HG03196 (cell line): ENCODE results near the gene PTGER1.
"Not testable (repeated sequence)": the region's sequence is repeated elsewhere in the genome, so short reads cannot be mapped to it uniquely, and the experiment has no call there.

Experiments used
- ATAC-seq: cut with Tn5 transposase; IDR thresholded peaks from one replicate; pipeline ENCODE4 v1.9.1; 2021; ENCODE audit not compliant: unreplicated experiment

The PTGER1 gene

GRCh38 chr19:14475251-14476073 is at the start of gene PTGER1:
TSS of gene PTGER1 (minus strand) at chr19:14475354. CDS start at chr19:14474320, 1,034 bp downstream.
- ATAC-seq: no peak

- ATAC-seq: no peak
Measured at GRCh38 chr19:14520543-14520942, 45.4 kb upstream of the PTGER1 start.

DNA sequence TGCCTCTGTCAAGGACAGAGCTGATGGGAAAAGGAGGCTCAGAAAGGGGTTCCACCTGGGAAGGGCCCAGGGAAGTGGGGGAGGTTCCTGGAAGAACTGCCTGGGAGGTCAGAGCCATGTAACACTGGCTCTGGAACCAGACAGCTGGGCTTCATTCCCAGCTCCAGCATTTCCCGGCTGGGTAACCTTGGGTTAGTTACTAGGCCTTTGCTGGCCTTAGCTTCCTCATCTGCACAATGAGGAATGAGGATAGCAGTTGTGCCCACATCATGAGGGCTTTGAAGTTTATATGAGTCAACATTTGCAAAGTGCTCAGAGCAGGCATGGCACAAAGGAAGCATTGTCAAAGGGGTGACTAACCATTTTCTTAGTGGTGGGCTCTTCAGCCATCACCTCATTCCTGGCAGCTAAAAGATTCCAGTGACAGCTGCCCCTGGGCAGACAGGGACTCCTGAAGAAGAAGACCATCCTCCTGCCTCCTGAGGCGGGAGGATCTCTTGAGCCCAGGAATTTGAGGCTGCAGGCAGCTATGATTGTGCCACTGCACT is 44.8 kb upstream of the PTGER1 start:
- ATAC-seq: no peak

GRCh38 chr19:14519245-14519859 is 44.2 kb upstream of the PTGER1 start:
- ATAC-seq: no peak

DNA sequence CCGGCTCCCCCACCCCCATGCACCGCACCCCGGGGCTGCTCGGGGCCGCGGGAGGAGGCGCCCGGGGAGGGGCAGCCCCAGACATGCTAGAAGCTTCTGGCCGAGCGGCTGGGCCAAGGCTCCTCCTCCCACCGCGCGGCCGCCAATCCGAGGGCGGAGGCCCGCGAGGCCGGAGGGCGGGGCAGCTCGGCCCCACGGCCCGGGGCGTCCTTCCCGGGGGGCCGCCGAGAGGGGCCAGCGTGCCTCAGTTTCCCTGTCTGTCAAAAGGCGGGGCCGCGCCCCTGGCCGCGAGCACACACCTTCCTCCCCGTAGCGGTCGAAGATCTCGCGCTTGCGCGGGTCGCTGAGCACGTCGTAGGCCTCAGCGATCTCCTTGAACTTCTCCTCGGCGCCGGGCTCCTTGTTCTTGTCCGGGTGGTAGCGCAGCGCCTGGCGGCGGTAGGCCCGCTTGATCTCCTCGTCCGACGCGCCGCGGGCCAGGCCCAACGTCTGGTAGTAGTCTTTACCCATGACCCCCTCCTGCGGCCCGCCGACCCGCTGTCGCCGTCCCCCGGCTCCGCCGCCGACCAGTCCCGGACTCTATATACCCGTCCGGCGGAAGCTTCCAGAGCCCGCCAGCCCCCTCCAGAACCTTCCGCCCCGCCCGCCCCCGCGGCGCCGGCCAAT is 42.8 kb upstream of the PTGER1 start, which contains the start of gene DNAJB1:
TSS of gene DNAJB1 (minus strand) at position 558 of the 666 bp plus-strand sequence. CDS start at position 510, 48 bp downstream.
- ATAC-seq: peak; percentile 61

- ATAC-seq: peak; percentile 1
Measured at GRCh38 chr19:14517446-14517839, 42.3 kb upstream of the PTGER1 start.

- no peak for ATAC-seq
Measured at GRCh38 chr19:14516746-14517438, 41.7 kb upstream of the PTGER1 start.

GRCh38 chr19:14516048-14516534 is 40.9 kb upstream of the PTGER1 start:
- no peak for ATAC-seq

DNA sequence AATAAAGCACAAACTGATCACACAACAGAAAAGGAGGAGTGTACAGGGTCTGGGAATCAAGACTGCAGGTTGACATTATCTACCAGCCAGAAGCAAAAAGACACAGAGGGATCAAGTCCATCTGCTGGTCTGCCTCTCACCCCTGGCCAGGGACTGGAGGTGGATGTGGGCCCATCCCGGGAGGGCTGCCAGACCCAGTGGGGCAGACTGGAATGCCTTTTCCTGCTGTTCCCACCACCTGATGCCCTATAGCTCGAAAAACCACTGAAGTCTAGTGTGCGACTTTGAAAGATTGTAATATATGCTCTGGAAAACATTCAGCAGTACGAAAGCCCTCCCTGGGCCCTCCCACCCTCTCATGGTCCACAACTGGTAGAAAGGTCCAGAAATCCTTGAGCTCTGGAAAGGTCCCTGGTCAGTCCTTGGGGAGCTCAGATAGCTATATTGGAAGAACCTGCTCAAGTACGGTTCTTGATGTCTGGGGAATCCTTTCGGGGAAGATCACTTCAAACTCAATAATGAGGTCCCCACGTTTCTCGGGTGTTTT is 40.4 kb upstream of the PTGER1 start:
- no peak for ATAC-seq

DNA sequence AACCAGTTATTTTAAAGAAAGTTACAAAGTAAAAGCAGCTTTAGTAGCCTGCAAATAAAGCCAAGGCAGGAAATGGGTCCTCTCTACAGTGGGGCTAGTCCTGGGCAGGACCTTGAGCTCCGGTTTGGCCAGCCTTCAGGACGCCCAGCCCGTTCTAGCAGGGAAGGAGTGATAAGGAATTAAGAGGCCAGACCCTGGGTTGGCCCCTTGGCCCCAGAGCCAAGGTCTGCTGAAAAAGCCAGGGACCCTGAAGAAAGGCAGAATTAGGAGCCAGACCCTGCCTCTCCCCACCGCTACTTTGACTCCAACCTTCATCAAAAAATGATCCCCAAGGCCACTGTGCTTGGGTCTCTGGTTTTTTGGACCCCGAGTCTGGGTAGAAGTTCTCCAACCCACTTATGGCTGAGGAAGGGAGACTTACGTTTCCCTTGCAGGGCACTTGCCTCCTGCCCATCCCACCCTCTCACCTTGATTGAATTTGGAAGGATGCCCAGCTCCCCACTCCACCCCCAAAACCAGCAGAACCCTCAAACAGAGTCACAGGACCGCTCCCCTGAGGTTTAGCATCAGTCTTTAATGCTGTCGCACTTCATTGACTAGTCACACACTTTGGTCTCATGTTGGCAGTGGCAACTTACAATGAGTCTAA is 39.2 kb upstream of the PTGER1 start:
- no peak for ATAC-seq

GRCh38 chr19:14512406-14512961 is 37.3 kb upstream of the PTGER1 start:
- no peak for ATAC-seq

DNA sequence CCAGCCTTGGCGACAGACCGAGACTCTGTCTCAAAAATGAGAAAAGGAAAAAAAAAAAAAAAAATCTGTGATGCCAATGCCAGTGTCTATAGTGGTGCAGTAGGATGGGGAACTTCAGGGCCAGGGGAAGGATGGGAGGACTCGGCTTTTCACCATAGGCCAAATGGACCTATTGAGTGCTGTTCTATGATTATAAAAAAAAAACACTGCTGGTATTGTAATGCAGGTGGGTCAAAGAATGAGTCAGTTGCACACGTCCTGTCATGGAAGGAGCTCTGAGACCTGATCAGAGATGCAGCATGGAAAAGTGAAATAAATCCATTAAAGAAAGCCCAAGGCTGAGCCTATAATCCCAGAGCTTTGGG is 36.1 kb upstream of the PTGER1 start:
- no peak for ATAC-seq

DNA sequence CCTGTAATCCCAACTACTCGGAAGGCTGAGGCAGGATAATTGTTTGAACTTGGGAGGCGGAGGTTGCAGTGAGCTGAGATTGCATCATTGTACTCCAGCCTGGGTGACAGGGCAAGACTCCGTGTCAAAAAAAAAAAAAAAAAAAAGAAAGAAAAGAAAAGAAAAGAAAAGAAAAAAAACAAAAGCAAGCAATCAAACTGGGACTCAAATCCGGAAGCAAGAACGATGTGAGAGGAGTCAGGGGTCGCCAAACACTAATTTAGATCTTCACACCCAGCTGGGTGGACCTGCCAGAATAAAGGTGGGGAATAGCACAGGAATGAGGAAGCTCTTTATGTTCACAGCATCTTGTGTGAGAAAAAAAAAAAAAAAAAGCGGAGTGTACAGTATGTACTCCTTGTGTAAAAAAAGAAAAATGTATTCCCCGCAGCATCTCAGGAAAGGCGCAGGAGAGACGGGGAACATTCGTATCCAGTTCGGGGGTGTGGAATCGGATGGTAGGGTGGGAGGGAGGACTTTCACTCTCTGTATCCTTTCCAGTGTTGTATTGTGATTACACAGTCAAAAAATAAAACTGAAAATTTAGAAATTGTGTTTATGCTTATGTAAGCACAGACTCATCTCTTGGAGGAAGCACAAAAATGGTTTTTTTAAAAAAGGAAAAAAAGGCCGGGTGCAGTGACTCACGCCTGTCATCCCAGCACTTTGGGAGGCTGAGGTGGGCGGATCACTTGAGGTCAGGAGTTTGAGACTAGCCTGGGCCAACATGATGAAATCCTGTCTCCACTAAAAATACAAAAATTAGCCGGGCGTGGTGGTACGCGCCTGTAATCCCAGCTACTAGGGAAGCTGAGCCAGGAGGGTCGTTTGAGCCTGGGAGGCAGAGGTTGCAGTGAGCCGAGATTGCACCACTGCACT is 35.4 kb upstream of the PTGER1 start:
- no peak for ATAC-seq

- no peak for ATAC-seq
Measured at GRCh38 chr19:14507704-14508542, 32.8 kb upstream of the PTGER1 start.

- ATAC-seq: no peak
Measured at GRCh38 chr19:14505488-14506239, 30.5 kb upstream of the PTGER1 start.

GRCh38 chr19:14504575-14504974 is 29.4 kb upstream of the PTGER1 start:
- ATAC-seq: not testable (repeated sequence)

DNA sequence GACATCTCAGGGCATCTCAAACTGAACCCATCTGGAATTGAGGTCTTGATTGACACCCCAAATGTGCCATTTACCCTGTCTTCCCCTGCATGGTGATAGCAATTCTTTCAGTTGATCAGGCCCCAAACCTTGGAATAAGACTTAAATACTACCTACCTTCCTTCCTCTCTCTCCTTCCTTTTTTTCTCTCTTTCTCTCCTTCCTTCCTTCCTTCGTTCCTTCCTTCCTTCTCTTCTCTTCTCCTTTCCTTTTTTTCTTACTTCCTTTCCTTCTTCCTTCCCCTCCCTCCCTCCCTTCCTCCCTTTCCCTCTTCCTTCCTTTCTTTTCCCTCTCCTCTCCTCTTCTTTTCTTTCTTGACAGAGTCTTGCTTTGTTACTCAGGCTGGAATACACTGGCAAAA is 28.1 kb upstream of the PTGER1 start:
- no peak for ATAC-seq
